Karpas-422 (cell line): Measurements from ENCODE around the gene HYAL2. TPM values are rescaled to one million over a fixed set of nuclear protein-coding genes. Genes with fewer than 3 reads are reported as not detected.
A peak's percentile ranks its signal among the peaks of the same experiment; 100 is the strongest.

ENCODE experiments used
- DNase-seq: peaks from one replicate; pipeline ENCODE4 v3.0.0-alpha.2; 2015
- H2AFZ ChIP-seq: fragments of 200-600 bp; sonication (generic); 2 replicates; pipeline ENCODE4 v1.6.1; 2014; ENCODE audit warnings: antibody characterized with exemption, low read length, mixed read lengths
- H3K27ac ChIP-seq: fragments of 200-600 bp; sonication (generic); 2 replicates; pipeline ENCODE4 v1.5.1; 2014; ENCODE audit warnings: mild to moderate bottlenecking, low read length, moderate library complexity
- H3K27me3 ChIP-seq: fragments of 200-600 bp; sonication (generic); 2 replicates; pipeline ENCODE4 v1.6.1; 2014; ENCODE audit warnings: low read length, mixed read lengths
- H3K36me3 ChIP-seq: fragments of 200-600 bp; sonication (generic); 2 replicates; pipeline ENCODE4 v1.6.1; 2014; ENCODE audit warnings: low read length, mixed read lengths; ENCODE audit not compliant: insufficient read depth
- H3K4me1 ChIP-seq: fragments of 200-600 bp; sonication (generic); 2 replicates; pipeline ENCODE4 v1.6.1; 2014; ENCODE audit warnings: mild to moderate bottlenecking, low read length, mixed read lengths
- H3K4me2 ChIP-seq: fragments of 200-600 bp; sonication (generic); 2 replicates; pipeline ENCODE4 v1.6.1; 2014; ENCODE audit warnings: low read length, low read depth, mild to moderate bottlenecking; ENCODE audit not compliant: poor library complexity, severe bottlenecking
- H3K4me3 ChIP-seq: fragments of 200-600 bp; sonication (generic); 2 replicates; pipeline ENCODE4 v1.5.1; 2014; ENCODE audit warnings: mild to moderate bottlenecking, antibody characterized with exemption, low read length, mixed read lengths
- H3K79me2 ChIP-seq: fragments of 200-600 bp; sonication (generic); 2 replicates; pipeline ENCODE4 v1.6.1; 2014; ENCODE audit warnings: mild to moderate bottlenecking, low read length, mixed read lengths
- H3K9ac ChIP-seq: fragments of 200-600 bp; sonication (generic); 2 replicates; pipeline ENCODE4 v1.6.0; 2014; ENCODE audit warnings: low read length
- H3K9me2 ChIP-seq: fragments of 200-600 bp; sonication (generic), shearing (Covaris generic); replicated peaks from 2 replicates; pipeline ENCODE4 v1.6.0; 2014; ENCODE audit warnings: mild to moderate bottlenecking, low read length, moderate library complexity; ENCODE audit not compliant: insufficient read depth
- H3K9me3 ChIP-seq: fragments of 300-700, 200-600 bp; sonication (generic); 2 replicates; pipeline ENCODE4 v1.6.1; 2014; ENCODE audit warnings: low read length, mixed read lengths
- H4K20me1 ChIP-seq: fragments of 200-600 bp; sonication (generic); 2 replicates; pipeline ENCODE4 v1.6.1; 2014; ENCODE audit warnings: mild to moderate bottlenecking, antibody characterized with exemption, low read length, low read depth; ENCODE audit not compliant: insufficient read depth
- total RNA-seq: library from RNA; depleted of rRNA; stranded (reverse); fragments of >200 nt; shearing (Covaris generic); gene quantifications from 2 replicates; pipeline ENCODE4 v1.2.3, GENCODE V29; 2014; ENCODE audit warnings: low replicate concordance

Gene HYAL2
- total RNA-seq, 1 experiment from 2014 or later, result 12.8 TPM

DNA sequence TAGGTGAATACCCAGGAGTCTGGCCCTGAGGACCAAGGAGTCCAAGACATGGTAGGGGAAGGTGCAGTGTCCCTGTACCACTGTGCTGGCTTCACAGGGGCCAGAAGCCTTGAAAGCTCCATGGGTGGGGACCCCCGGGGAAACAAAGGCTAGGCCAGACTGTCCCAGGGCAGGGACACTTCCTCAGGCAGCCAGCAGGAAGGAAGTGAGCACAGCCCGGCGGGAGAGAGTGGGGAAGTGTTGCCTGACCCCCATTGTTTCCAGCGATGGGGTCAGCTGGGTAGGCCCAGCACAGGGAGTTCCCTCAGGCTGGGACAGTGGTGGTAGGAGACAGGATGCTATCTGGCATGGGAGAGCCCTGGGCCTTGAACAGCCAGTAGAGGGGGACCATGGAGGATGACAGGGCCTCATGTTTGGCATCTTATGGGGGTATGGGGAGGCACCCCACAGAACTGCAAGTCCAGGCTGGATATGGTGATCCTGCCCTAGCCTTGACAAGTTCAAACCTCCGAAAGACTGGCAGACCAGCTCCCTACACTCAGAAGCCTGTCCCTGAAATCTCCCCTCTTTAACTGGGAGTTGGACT is 1.2 kb upstream of the HYAL2 start:
- Histone ChIP-seq H3K9me2 (no peaks in the 10 kb centered on the region), H3K4me2 (no peak overlapping the region), H3K27ac (no peak overlapping the region), H3K4me1 (peaks cover 34% of the 10 kb centered on the region), H2AFZ (no peak overlapping the region), H3K9ac (no peak overlapping the region), H3K27me3 (no peaks in the 10 kb centered on the region), H3K79me2 (peaks cover 41% of the 10 kb centered on the region), H4K20me1 (peaks cover 6% of the 10 kb centered on the region; the same call in 1 of the 2 replicates), H3K4me3 (no peak overlapping the region), H3K9me3 (no peaks in the 10 kb centered on the region), H3K36me3 (peaks cover 9% of the 10 kb centered on the region; the same call in 1 of the 2 replicates)
- no peak for DNase-seq

DNA sequence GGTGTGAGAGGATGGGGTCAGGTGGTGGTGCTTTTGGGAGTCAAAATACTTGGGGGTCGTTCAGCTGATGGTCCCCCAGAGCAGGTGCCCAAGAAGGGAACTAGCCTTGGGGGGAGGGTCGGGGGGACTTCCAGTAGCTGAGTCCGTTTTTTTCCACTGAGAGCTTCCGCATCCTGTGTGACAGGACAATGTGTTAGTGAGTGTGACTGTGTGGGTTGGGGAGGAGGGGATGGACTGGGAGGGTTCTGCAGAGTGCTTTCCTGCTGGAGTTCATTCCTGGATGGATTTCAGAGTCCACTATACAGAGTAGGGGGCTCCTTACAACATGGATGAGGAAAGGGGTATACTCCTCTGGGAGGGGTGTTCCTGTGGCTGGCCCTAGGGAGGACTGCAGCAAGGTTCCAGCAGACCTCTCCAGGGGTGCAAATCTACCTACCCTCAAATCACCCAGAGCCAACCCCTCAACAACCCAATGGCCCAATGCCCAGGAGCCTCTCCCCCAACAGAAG is 601 bp upstream of the HYAL2 start:
- H3K4me1 ChIP-seq, result peaks cover 29% of the 10 kb centered on the region

DNA sequence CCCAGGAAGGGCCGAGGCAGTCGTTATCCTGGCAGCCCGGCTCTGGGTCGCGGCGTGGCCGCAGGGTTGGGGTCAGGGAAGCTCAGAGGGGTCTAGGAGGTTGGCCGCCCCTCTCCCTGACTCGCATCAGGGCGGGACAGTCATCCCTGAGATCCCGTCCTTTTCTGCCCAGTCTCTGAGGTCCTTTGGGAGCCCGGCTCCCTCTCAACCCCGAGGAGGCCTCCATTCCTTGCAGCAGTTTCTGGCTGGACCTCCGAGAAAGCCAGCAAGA is 495 bp downstream of the HYAL2 start:
- Histone ChIP-seq H3K9me3 (no peaks in the 10 kb centered on the region), H3K27ac (no peak overlapping the region), H3K9me2 (no peaks in the 10 kb centered on the region), H3K4me3 (peak overlapping the region; percentile 89; the same call in 1 of the 2 replicates), H2AFZ (no peak overlapping the region; the same call in 1 of the 2 replicates), H3K9ac (peak overlapping the region; percentile 91), H3K36me3 (peaks cover 9% of the 10 kb centered on the region; the same call in 1 of the 2 replicates), H3K79me2 (peaks cover 32% of the 10 kb centered on the region), H3K27me3 (no peaks in the 10 kb centered on the region), H3K4me2 (peak overlapping the region; percentile 92), H4K20me1 (peaks cover 5% of the 10 kb centered on the region; the same call in 1 of the 2 replicates), H3K4me1 (peaks cover 30% of the 10 kb centered on the region)
- no peak for DNase-seq

More for the DNA sequence above, 601 bp upstream of the HYAL2 start:
- Histone ChIP-seq H3K36me3 (peaks cover 9% of the 10 kb centered on the region; the same call in 1 of the 2 replicates), H3K27ac (no peak overlapping the region), H3K9me3 (no peaks in the 10 kb centered on the region), H3K79me2 (peaks cover 42% of the 10 kb centered on the region), H4K20me1 (peaks cover 6% of the 10 kb centered on the region; the same call in 1 of the 2 replicates), H3K27me3 (no peaks in the 10 kb centered on the region), H3K9ac (no peak overlapping the region), H3K9me2 (no peaks in the 10 kb centered on the region), H3K4me2 (no peak overlapping the region), H2AFZ (no peak overlapping the region), H3K4me3 (no peak overlapping the region)
- no peak for DNase-seq

GRCh38 chr3:50321336-50322114 is 1.0 kb downstream of the HYAL2 start:
- Histone ChIP-seq H3K9me2 (no peaks in the 10 kb centered on the region), H2AFZ (peak overlapping the region; percentile 59; the same call in 1 of the 2 replicates), H3K4me1 (peaks cover 26% of the 10 kb centered on the region), H3K9ac (peak overlapping the region; percentile 91), H3K9me3 (no peaks in the 10 kb centered on the region), H4K20me1 (no peaks in the 10 kb centered on the region; the same call in 1 of the 2 replicates), H3K36me3 (peaks cover 9% of the 10 kb centered on the region; the same call in 1 of the 2 replicates), H3K4me2 (peak overlapping the region; percentile 92), H3K79me2 (peaks cover 27% of the 10 kb centered on the region), H3K27me3 (no peaks in the 10 kb centered on the region), H3K4me3 (peak overlapping the region; percentile 89), H3K27ac (peak overlapping the region; percentile 67)
- DNase-seq, result peak; percentile 94

- H3K4me2 ChIP-seq, result peak overlapping the region; percentile 92
- peaks cover 22% of the 10 kb centered on the region for H3K79me2 ChIP-seq
- peak overlapping the region; percentile 91 for H3K9ac ChIP-seq
- no peak overlapping the region for H2AFZ ChIP-seq
- no peaks in the 10 kb centered on the region for H3K9me2 ChIP-seq
- no peaks in the 10 kb centered on the region; the same call in 1 of the 2 replicates for H4K20me1 ChIP-seq
- no peaks in the 10 kb centered on the region for H3K9me3 ChIP-seq
- peak; percentile 86 for DNase-seq
- peaks cover 21% of the 10 kb centered on the region for H3K4me1 ChIP-seq
- H3K36me3 ChIP-seq, result peaks cover 6% of the 10 kb centered on the region; the same call in 1 of the 2 replicates
- no peaks in the 10 kb centered on the region for H3K27me3 ChIP-seq
- H3K27ac ChIP-seq, result peak overlapping the region; percentile 67; the same call in 1 of the 2 replicates
- peak overlapping the region; percentile 89 for H3K4me3 ChIP-seq
These were observed 1.7 kb downstream of the HYAL2 start for GRCh38 chr3:50320853-50321335.

DNA sequence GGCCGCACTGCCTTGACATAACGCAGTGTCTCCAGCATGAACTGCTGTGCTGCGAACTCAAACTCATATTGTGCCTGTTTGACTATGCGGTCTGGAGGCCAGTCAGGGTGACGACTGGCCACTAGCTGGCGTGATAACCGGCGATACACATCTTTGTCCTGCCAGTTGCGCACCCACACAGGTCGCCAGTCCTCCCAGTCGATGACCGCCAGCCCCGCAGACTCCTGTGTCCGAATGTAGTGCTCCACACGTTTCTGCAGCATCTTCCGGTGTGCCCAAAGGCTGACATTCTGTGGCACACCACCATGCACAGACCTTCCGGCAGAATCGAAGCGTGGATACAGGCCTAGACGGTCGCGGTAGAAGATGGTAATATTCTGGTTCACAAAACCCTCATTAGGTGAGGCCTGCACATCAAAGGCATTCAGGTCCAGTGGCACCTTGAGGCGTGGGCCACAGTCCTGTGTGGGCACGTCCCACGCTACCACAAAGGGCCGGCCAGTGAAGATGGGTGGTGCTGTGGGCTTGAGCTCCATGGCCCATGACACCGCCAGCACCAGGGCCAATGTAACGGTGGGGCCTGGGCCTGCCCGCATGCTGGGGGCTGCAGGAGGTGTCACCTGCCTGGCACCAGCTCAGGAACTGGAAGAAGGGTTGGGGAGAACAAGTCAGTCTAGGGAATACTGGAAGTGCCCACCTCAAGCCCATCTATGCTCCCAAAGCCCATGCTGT is 2.5 kb downstream of the HYAL2 start:
- Histone ChIP-seq H4K20me1 (no peaks in the 10 kb centered on the region; the same call in 1 of the 2 replicates), H3K27me3 (no peaks in the 10 kb centered on the region), H3K9me3 (no peaks in the 10 kb centered on the region), H3K27ac (0 out of 2 replicates have a peak overlapping the region, but pooled peaks have one; percentile 15), H3K4me1 (peaks cover 21% of the 10 kb centered on the region), H3K4me3 (peak overlapping the region; percentile 89), H3K9me2 (no peaks in the 10 kb centered on the region), H2AFZ (no peak overlapping the region), H3K4me2 (peak overlapping the region; percentile 92), H3K36me3 (peaks cover 6% of the 10 kb centered on the region; the same call in 1 of the 2 replicates), H3K9ac (peak overlapping the region; percentile 91), H3K79me2 (peaks cover 22% of the 10 kb centered on the region)
- DNase-seq, result no peak

- Histone ChIP-seq H3K27ac (no peak overlapping the region), H3K36me3 (peaks cover 6% of the 10 kb centered on the region; the same call in 1 of the 2 replicates), H3K27me3 (no peaks in the 10 kb centered on the region), H3K4me2 (no peak overlapping the region), H3K9me2 (no peaks in the 10 kb centered on the region), H3K79me2 (peaks cover 22% of the 10 kb centered on the region), H3K9me3 (no peaks in the 10 kb centered on the region), H3K9ac (no peak overlapping the region), H3K4me3 (no peak overlapping the region; the same call in 1 of the 2 replicates), H2AFZ (no peak overlapping the region), H3K4me1 (peaks cover 21% of the 10 kb centered on the region), H4K20me1 (no peaks in the 10 kb centered on the region; the same call in 1 of the 2 replicates)
- no peak for DNase-seq
These were observed 3.2 kb downstream of the HYAL2 start for GRCh38 chr3:50319181-50319893.
